Measurements from ENCODE around the gene RIBC1. TPM values are rescaled to one million over a fixed set of nuclear protein-coding genes. Genes with fewer than 3 reads are reported as not detected.

The RIBC1 gene
- total and polyA plus RNA-seq, 9 of the 15 experiments (the other 6 are each of a cell fraction or from before 2014, with no cell fraction given), result 0.07 to 0.51 (median 0.44) TPM

GRCh38 chrX:53422086-53422860 is 400 bp upstream of the RIBC1 start, which contains the start of gene SMC1A (continued):
- TF ChIP-seq ASH1L (IDR thresholded peaks at IDR 0.05; ENCODE audit: borderline replicate concordance, low read depth, partially characterized antibody) (peak; percentile 49), CEBPG (CRISPR knock-in tag; IDR thresholded peaks at IDR 0.05) (peak; percentile 66), CEBPG (tag; conservative IDR thresholded peaks at IDR 0.05 in 1 of 2, IDR thresholded peaks at IDR 0.05 in 1 of 2) (0 out of 4 replicates have a peak, but pooled peaks have one; percentile 17 to 20), ZNF431 (CRISPR knock-in tag; IDR thresholded peaks at IDR 0.05) (no peak), GTF2F1 (IDR thresholded peaks at IDR 0.05; ENCODE audit: low read depth, low read length) (peak; percentile 53; the same call in 1 of the 2 replicates), NFIX (CRISPR knock-in tag; IDR thresholded peaks at IDR 0.05; ENCODE audit: low read depth) (no peak), TCF7 (IDR thresholded peaks at IDR 0.05; ENCODE audit: borderline replicate concordance) (no peak), ZFP36 (IDR thresholded peaks at IDR 0.05; ENCODE audit: low read depth, low read length, partially characterized antibody) (no peak), ZNF232 (CRISPR knock-in tag; IDR thresholded peaks at IDR 0.05) (0 out of 2 replicates have a peak, but pooled peaks have one; percentile 26), SMAD3 (CRISPR knock-in tag; conservative IDR thresholded peaks at IDR 0.05) (no peak), KLF1 (tag; IDR thresholded peaks at IDR 0.05) (peak; percentile 18; the same call in 1 of the 2 replicates), ZNF143 (CRISPR knock-in tag; IDR thresholded peaks at IDR 0.05) (peak; percentile 75), FOXP1 (CRISPR knock-in tag; IDR thresholded peaks at IDR 0.05) (no peak), NRF1 (conservative IDR thresholded peaks at IDR 0.05 in 1 of 2, IDR thresholded peaks at IDR 0.05 in 1 of 2) (peak; percentile 80 to 83), ZNF12 (CRISPR knock-in tag; IDR thresholded peaks at IDR 0.05) (no peak), SUPT5H (IDR thresholded peaks at IDR 0.05) (peak; percentile 89), TAF9B (IDR thresholded peaks at IDR 0.05; ENCODE audit: partially characterized antibody) (peak; percentile 52), KLF16 (IDR thresholded peaks at IDR 0.05) (peak; percentile 46; the same call in 1 of the 2 replicates), CHD1 (IDR thresholded peaks at IDR 0.05; ENCODE audit: low read length) (no peak)
- TF ChIP-seq, protein P1, sequence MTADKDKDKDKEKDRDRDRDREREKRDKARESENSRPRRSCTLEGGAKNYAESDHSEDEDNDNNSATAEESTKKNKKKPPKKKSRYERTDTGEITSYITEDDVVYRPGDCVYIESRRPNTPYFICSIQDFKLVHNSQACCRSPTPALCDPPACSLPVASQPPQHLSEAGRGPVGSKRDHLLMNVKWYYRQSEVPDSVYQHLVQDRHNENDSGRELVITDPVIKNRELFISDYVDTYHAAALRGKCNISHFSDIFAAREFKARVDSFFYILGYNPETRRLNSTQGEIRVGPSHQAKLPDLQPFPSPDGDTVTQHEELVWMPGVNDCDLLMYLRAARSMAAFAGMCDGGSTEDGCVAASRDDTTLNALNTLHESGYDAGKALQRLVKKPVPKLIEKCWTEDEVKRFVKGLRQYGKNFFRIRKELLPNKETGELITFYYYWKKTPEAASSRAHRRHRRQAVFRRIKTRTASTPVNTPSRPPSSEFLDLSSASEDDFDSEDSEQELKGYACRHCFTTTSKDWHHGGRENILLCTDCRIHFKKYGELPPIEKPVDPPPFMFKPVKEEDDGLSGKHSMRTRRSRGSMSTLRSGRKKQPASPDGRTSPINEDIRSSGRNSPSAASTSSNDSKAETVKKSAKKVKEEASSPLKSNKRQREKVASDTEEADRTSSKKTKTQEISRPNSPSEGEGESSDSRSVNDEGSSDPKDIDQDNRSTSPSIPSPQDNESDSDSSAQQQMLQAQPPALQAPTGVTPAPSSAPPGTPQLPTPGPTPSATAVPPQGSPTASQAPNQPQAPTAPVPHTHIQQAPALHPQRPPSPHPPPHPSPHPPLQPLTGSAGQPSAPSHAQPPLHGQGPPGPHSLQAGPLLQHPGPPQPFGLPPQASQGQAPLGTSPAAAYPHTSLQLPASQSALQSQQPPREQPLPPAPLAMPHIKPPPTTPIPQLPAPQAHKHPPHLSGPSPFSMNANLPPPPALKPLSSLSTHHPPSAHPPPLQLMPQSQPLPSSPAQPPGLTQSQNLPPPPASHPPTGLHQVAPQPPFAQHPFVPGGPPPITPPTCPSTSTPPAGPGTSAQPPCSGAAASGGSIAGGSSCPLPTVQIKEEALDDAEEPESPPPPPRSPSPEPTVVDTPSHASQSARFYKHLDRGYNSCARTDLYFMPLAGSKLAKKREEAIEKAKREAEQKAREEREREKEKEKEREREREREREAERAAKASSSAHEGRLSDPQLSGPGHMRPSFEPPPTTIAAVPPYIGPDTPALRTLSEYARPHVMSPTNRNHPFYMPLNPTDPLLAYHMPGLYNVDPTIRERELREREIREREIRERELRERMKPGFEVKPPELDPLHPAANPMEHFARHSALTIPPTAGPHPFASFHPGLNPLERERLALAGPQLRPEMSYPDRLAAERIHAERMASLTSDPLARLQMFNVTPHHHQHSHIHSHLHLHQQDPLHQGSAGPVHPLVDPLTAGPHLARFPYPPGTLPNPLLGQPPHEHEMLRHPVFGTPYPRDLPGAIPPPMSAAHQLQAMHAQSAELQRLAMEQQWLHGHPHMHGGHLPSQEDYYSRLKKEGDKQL (CRISPR knock-in tag; IDR thresholded peaks at IDR 0.05; ENCODE audit: borderline replicate concordance), result no peak
- TF ChIP-seq, protein P2, sequence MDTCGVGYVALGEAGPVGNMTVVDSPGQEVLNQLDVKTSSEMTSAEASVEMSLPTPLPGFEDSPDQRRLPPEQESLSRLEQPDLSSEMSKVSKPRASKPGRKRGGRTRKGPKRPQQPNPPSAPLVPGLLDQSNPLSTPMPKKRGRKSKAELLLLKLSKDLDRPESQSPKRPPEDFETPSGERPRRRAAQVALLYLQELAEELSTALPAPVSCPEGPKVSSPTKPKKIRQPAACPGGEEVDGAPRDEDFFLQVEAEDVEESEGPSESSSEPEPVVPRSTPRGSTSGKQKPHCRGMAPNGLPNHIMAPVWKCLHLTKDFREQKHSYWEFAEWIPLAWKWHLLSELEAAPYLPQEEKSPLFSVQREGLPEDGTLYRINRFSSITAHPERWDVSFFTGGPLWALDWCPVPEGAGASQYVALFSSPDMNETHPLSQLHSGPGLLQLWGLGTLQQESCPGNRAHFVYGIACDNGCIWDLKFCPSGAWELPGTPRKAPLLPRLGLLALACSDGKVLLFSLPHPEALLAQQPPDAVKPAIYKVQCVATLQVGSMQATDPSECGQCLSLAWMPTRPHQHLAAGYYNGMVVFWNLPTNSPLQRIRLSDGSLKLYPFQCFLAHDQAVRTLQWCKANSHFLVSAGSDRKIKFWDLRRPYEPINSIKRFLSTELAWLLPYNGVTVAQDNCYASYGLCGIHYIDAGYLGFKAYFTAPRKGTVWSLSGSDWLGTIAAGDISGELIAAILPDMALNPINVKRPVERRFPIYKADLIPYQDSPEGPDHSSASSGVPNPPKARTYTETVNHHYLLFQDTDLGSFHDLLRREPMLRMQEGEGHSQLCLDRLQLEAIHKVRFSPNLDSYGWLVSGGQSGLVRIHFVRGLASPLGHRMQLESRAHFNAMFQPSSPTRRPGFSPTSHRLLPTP (IDR thresholded peaks at IDR 0.05; ENCODE audit: borderline replicate concordance, extremely low read depth, insufficient read length), result no peak
